Progenitor cell of endocrine pancreas (in vitro differentiated cells): ENCODE measurements around the gene CD99L2. TPM values are rescaled to one million over a fixed set of nuclear protein-coding genes. Genes with fewer than 3 reads are reported as not detected.
A peak's percentile ranks its signal among the peaks of the same experiment; 100 is the strongest.

Experiments used
- DNase-seq: peaks from one replicate; pipeline ENCODE4 v3.0.0; 2021; ENCODE audit warnings: low spot score; ENCODE audit not compliant: unreplicated experiment
- H3K27ac Mint-ChIP-seq: 2 replicates; pipeline ENCODE4 v1.8.0; 2021; ENCODE audit warnings: mild to moderate bottlenecking, moderate library complexity, mixed read lengths
- H3K27me3 Mint-ChIP-seq: 2 replicates; pipeline ENCODE4 v1.8.0; 2021; ENCODE audit warnings: mixed read lengths
- H3K36me3 Mint-ChIP-seq: 2 replicates; pipeline ENCODE4 v1.8.0; 2022; ENCODE audit warnings: mixed read lengths; ENCODE audit not compliant: insufficient read depth
- H3K4me1 Mint-ChIP-seq: 2 replicates; pipeline ENCODE4 v1.8.0; 2021; ENCODE audit warnings: low read depth, mixed read lengths
- H3K4me3 Mint-ChIP-seq: 2 replicates; pipeline ENCODE4 v1.8.0; 2021; ENCODE audit warnings: low read depth, mild to moderate bottlenecking, moderate library complexity, mixed read lengths
- H3K9me3 Mint-ChIP-seq: 2 replicates; pipeline ENCODE4 v1.8.0; 2021; ENCODE audit warnings: low read depth, mixed read lengths
- total RNA-seq: library from RNA; stranded (reverse); gene quantifications from 2 replicates; pipeline ENCODE4 v1.2.1, GENCODE V29; 2021
- TF ChIP-seq, protein P1 (sequence below): fragments of 200-600 bp; sonication (generic); IDR thresholded peaks from one replicate; pipeline ENCODE4 v1.5.0; 2021; ENCODE audit warnings: antibody characterized with exemption, mild to moderate bottlenecking; ENCODE audit not compliant: unreplicated experiment

CD99L2 gene
- total RNA-seq, 1 donor from 2014 or later: 19.2 TPM

DNA sequence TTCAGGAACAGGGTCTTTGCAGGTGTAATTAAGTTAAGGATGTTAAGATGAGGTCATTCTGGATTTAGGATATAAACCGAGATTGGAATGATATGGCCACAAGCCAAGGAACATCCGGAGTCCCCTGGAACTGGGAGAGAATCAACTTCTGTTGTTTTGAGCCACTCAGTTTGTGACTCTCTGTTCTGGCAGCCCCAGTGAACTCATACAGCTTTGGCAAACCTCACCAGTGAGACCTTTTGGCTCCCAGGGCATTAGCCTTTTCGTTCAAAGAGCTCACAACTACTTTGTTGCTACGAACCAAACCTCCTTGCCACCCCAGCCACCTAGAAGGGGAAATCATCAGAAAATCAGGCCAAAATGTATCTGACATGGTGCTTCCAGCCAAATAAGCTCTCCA lies 124.8 kb downstream of the CD99L2 start:
- H3K4me1 Mint-ChIP-seq: no peaks in the 10 kb centered on the region
- H3K27me3 Mint-ChIP-seq: no peaks in the 10 kb centered on the region
- H3K9me3 Mint-ChIP-seq: no peaks in the 10 kb centered on the region
- no peak for DNase-seq
- no peak overlapping the region for H3K4me3 Mint-ChIP-seq
- TF ChIP-seq, protein P1, sequence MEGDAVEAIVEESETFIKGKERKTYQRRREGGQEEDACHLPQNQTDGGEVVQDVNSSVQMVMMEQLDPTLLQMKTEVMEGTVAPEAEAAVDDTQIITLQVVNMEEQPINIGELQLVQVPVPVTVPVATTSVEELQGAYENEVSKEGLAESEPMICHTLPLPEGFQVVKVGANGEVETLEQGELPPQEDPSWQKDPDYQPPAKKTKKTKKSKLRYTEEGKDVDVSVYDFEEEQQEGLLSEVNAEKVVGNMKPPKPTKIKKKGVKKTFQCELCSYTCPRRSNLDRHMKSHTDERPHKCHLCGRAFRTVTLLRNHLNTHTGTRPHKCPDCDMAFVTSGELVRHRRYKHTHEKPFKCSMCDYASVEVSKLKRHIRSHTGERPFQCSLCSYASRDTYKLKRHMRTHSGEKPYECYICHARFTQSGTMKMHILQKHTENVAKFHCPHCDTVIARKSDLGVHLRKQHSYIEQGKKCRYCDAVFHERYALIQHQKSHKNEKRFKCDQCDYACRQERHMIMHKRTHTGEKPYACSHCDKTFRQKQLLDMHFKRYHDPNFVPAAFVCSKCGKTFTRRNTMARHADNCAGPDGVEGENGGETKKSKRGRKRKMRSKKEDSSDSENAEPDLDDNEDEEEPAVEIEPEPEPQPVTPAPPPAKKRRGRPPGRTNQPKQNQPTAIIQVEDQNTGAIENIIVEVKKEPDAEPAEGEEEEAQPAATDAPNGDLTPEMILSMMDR: no peak
- peaks cover 11% of the 10 kb centered on the region for H3K36me3 Mint-ChIP-seq
- H3K27ac Mint-ChIP-seq: no peak overlapping the region

DNA sequence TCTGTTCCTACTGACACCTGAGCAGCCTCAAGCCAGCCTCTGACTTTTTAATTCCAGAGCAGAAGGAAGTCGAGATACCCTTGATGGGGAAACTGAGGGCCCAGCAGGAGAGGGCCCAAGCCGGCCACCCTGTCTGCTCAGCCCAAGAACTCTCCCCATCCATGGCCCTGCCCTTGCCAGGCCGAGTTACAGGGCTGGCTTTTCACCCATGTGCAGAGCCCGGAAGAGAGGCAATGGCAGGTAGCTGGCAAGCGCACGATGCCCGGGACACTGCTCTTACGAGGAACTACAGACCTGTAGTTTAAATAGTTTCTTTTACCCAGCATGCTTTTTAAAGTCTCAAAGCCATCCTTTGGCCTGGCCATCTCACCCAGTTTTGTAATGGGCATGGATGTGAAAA lies 125.4 kb downstream of the CD99L2 start:
- no peak for DNase-seq
- Mint-ChIP-seq H3K27ac (no peak overlapping the region), H3K36me3 (peaks cover 11% of the 10 kb centered on the region), H3K9me3 (no peaks in the 10 kb centered on the region), H3K4me1 (no peaks in the 10 kb centered on the region), H3K4me3 (no peak overlapping the region), H3K27me3 (no peaks in the 10 kb centered on the region)
- TF ChIP-seq, protein P1: no peak

- H3K4me3 Mint-ChIP-seq: no peak overlapping the region
- no peak overlapping the region for H3K27ac Mint-ChIP-seq
- H3K27me3 Mint-ChIP-seq: no peaks in the 10 kb centered on the region
- H3K36me3 Mint-ChIP-seq: peaks cover 11% of the 10 kb centered on the region
- DNase-seq: peak; percentile 86
- H3K9me3 Mint-ChIP-seq: no peaks in the 10 kb centered on the region
- no peaks in the 10 kb centered on the region for H3K4me1 Mint-ChIP-seq
- TF ChIP-seq, protein P1: peak; percentile 86
Measured at GRCh38 chrX:150772150-150772970, 126.1 kb downstream of the CD99L2 start.

DNA sequence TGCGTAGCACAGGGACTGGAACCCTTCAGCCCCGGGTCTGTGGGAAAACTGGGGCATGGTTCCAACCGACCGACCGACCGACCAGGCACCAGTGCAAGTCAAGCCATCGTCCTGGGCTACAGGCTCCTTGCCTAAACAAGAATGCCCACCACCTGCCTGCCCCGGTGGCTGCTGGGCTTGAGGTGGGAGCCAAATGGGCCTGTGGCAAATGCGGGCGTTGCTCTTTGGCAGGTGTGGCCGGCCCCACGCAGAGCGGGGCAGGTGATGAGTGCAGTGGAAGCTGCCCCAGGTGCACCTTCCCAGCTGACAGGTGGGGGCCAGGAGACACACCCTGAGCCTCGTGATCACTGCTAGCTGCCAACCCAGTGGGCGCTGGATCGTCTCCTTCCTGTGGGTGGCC lies 127.4 kb downstream of the CD99L2 start:
- Mint-ChIP-seq H3K4me3 (no peak overlapping the region), H3K4me1 (no peaks in the 10 kb centered on the region), H3K27ac (no peak overlapping the region), H3K36me3 (peaks cover 9% of the 10 kb centered on the region), H3K9me3 (no peaks in the 10 kb centered on the region), H3K27me3 (no peaks in the 10 kb centered on the region)
- TF ChIP-seq, protein P1: no peak
- DNase-seq: no peak

GRCh38 chrX:150770623-150771022 lies 127.8 kb downstream of the CD99L2 start:
- Mint-ChIP-seq H3K27me3 (no peaks in the 10 kb centered on the region), H3K27ac (no peak overlapping the region), H3K9me3 (no peaks in the 10 kb centered on the region), H3K36me3 (peaks cover 9% of the 10 kb centered on the region), H3K4me3 (no peak overlapping the region), H3K4me1 (no peaks in the 10 kb centered on the region)
- TF ChIP-seq, protein P1: no peak
- no peak for DNase-seq
